CD4-positive, alpha-beta T cell treated with Interferon gamma for 1 hour (primary cell): ENCODE data around the gene H1-8.

Experiments used
- DNase-seq: peaks from one replicate; pipeline ENCODE4 v3.0.0-alpha.2; 2020

Gene H1-8

DNA sequence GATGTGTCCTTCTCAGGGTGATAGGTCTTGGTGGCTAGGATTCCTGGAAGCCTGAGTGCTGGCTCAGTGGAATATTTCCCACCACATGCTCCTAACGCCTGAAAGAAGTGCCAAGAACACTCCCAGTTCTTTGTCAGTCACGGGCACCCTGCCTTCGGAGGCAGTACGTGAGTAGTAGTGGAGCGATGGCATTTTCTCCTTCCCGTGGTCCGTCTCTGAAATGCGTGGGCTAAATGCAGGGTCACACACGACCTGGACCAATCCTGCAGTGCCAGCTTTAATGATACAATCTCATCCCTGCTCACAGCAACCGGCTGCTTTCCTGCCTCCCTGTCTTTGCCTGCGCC lies 14.5 kb downstream of the H1-8 start:
- DNase-seq, result no peak

- DNase-seq, result no peak
Observed at GRCh38 chr3:129558081-129558771, 15.3 kb downstream of the H1-8 start.

DNA sequence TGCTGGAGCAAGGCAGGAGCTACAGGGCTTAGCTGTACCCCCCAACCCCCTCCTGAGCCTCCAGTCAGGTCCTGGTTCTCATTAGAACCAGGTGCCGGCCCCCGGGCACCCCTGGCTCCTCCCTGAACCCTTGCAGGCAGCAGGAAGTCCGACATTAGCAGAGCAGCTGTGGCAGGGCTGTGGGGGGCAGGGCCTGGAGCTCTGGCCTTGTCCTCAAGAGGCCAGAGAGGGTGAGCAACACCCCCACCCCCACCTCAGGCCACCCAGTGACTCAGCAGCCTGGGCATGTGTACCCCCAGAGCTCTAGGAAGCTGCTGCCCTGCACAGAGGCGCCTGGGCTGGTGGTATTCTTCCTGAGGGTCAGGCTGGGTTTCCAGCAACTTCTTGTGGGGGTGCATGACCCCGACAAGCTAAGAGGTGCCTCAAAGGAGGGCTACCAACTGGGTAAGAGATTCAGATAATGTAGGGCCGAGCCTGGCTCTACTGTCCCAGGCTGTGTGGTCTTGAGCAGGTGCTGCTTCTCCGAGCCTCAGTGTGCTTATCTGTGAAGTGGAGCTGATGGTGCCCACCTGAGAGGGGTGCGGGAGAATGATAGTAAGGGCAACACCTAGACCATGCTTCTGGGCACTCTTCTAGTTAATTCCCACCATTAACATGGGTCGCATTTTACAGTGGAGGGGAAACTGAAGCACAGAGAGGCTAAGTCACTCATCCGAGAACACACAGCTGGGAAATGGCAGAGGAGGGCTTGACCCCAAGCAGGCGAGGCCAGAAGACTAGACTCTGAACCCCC lies 16.0 kb downstream of the H1-8 start:
- no peak for DNase-seq

DNA sequence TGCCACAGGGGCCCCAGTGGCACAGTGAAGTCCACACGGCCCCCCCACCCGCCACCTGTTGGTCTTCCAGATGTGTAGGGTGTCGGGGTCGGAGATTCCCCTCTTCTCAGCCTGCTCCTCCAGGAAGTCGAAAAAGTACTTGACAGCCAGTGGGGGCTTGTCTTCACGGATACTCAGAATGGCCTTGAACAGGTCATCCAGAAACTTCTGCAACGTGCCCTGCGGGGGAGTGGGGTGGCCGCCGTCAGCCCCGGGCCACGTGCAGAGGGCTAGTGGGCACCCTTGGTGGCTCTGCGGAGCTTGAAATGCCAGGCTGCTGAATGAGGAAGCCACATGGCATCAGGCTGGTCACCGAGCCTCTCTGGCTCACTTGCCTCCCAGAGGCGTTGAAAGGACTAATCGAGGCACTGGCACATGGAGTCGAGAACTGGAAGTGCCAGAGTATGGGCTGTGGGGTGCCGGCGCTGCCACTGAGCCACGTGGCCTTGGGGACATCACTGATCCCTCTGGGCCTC lies 16.6 kb downstream of the H1-8 start:
- no peak for DNase-seq

DNA sequence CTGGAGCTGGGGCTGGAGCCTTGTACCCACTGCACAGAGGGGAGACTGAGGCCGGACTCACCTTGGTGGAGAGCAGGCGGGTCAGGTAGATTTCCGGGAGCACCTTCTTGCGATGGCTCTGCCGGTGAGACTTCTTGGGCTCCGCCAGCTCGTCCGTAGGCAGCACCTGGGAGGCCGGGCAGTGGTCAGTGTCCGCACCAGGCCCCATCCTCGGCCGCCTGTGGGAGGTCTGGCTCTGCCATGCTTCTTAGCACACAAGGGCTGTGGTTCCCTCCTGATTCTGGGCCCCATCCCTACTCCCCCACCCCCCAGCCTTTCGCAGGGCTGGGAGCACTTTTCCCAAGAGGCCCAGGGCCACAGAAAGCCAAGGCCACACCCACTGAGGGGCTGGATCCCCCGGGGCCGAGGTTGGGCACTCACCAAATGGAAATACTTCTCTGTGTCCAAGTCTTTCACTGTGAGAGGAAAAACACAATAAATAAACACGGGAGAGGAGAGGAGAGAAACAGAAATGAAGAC lies 17.4 kb downstream of the H1-8 start:
- no peak for DNase-seq

DNA sequence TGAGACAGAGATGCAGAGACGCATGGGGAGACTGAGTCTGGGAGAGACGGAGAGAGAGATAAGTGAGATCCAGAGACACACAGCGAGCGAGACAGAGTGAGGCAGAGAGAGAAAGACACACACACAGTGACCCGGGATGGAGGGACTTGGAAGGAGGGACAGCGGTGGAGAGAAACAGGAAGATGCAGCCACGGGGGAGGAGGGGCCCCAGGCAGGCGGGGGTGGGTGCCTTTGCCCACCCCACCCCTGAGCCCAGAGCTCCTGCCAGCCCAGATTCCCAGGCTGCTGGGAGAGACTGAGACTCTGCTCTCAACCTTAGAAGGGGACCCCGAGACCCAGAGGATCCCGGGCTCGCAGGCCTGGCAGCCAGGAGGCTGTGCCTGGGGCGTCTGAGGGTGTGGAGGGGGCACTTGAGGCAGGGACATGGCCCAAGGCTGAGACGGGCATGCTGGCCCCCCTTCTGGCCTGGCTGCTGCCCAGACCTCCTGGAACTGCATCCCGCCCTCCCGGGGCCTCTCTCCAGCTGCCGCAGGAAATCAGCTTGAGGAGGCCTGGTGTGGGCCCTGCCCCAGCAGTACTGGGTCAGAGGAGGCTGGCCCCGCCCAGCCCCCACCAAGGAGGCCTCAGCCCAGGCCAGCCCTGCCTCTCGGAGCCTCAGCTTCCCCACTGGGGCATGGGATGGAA lies 18.1 kb downstream of the H1-8 start:
- DNase-seq, result no peak

GRCh38 chr3:129561619-129562248 lies 18.8 kb downstream of the H1-8 start:
- DNase-seq, result no peak

- no peak for DNase-seq
Observed at GRCh38 chr3:129562803-129563202, 19.8 kb downstream of the H1-8 start.

DNA sequence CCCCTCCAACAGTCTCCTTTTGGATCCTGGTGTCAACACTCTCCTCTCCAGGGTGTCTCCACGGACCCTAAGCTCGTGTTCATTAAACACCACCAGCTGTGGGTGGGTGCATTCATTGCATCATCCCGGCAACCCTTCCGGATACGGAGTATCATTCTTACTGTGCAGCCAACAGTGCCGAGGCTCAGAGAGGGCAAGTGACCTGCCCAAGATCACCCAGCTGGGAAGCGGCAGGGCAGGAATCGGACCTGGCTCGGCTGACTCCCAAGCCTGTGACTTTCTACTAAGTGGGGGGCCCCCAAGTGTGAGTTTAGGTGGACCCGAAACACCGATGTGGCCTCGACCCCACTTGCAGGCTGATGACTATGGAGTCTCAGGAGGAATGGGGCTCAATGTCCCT lies 20.4 kb downstream of the H1-8 start:
- DNase-seq, result no peak

GRCh38 chr3:129563850-129564535 lies 21.0 kb downstream of the H1-8 start:
- DNase-seq, result no peak

GRCh38 chr3:129564981-129565644 lies 22.1 kb downstream of the H1-8 start:
- no peak for DNase-seq

DNA sequence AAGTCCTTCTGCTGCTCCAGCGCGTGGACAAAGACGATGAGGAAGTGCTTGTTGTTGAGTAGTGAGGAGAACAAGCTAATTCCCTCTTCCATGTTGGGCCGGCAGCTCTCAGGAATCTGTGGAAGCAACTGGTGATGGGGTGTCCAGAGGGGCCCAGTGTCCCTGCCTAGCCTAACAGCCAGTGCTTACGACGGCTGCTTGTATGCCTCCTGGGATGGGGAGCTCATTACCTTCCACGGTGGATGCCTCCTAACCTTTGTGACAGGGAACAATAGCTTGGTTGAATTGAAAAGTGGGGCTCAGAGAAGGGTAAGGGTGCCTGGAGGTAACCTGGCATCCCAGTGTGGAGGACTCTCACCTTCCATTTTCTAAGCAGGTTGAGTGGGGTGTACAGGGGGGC lies 22.9 kb downstream of the H1-8 start:
- DNase-seq, result no peak

- no peak for DNase-seq
Observed at GRCh38 chr3:129567176-129567705, 24.3 kb downstream of the H1-8 start.

GRCh38 chr3:129567939-129568338 lies 25.0 kb downstream of the H1-8 start:
- DNase-seq, result no peak

DNA sequence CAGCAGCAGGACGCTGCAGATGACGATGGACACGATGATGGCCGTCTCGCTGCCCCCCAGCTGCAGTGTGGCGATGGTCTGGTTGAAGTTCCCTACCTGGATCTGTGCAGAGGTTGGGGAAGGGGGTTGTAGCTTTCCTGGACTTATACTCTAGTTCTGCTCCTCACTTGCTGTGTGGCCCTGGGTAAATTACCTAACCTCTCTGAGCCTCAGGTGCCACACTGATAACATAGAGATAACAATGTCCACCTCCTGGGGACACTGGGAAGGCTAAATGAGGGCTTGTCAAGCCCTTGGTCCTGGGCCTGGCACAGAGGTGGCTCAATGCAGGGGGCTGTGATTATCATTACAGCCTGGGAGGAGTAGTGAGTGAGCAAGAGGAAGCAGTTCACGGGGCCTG lies 26.9 kb downstream of the H1-8 start:
- DNase-seq, result no peak

DNA sequence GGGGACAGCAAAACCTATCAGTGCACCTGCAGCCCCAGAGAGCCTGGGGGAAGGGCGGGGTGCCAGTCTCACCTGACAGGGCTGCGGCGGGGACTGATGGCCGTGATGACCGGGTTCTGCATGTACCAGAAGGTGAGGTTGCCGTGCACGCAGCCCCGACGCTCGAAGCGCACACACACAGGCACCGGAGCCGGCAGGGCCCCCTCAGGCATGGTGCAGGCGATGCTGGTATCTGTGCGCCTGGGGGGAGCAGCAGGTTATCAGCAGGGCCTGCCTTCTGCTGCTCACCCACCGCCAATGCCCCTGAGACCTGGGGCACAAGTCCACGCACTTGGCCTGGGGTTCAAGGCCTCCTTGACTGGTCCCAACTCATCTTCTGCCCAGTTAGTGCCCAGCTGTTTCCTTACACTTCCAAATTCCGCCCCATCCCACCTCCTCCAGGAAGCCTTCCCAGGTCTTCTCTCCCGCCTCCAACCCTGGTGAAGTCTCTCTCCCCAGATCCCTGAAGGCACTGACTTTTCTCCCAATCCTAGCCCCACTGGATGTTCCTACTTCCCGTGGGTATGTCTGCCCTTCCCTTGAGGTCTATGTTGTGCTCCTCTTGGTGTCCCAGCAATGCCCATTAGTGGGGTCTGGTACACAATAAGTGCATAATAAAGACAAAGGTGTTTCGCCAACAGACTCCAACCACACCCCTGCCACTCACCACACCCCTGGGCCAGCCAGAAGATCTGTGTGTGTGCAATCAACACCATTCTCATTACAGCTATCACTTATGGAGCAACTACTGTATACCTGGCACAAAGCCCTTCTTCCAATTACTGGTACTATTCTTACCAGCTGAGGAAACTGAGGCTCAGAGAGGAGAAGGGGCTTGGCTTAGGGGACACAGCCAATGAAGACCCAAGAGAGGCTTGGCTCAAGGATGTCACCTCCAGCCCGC lies 28.9 kb downstream of the H1-8 start:
- DNase-seq, result no peak

GRCh38 chr3:129572603-129573002 lies 29.6 kb downstream of the H1-8 start:
- DNase-seq, result no peak

- no peak for DNase-seq
Observed at GRCh38 chr3:129573493-129573892, 30.5 kb downstream of the H1-8 start.

- DNase-seq, result no peak
Observed at GRCh38 chr3:129574206-129574605, 31.2 kb downstream of the H1-8 start.

DNA sequence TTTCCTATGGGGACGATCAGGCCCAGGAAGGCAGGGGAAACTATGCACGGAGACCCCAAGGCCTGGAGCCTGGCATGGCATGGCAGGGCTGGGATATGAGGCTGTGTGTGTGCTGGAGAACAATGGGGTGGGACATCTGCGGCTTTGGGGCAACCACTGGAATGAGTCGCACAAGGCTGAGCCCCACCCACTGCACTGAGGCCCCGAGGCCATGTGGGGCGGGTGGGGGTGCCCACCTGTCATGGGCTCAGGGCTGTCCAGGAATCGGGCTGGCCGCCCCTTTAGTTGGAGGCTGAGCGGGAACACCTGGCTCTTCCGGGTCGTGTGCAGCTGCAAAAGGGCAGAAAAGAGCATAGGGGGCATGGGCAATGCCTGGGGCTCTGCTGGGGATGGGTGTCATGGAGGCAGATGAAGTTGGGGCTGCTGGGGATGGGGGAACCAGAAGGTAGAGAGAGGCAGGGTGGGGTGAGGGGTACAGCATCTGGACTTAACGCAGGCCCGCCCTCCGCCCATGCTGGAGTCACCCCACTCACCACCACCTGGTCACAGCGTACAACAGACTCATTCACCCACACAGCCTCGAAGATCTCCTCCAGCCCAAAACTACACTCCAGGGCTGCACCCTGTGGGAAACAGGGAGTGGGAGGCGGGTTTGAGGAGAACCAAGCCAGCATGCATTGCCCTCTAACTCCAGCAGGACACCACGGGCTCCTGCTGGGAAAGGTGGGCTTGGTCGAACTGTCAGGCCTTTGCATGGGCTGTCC lies 32.4 kb downstream of the H1-8 start:
- DNase-seq, result no peak
